ENCODE results near the gene RSPH10B2. TPM values are rescaled to one million over a fixed set of nuclear protein-coding genes. Genes with fewer than 3 reads are reported as not detected.
"Not testable (repeated sequence)": the region's sequence is repeated elsewhere in the genome, so short reads cannot be mapped to it uniquely, and the experiment has no call there.

RSPH10B2 gene
- total RNA-seq, 1 experiment from 2014 or later, result 0.37 TPM

DNA sequence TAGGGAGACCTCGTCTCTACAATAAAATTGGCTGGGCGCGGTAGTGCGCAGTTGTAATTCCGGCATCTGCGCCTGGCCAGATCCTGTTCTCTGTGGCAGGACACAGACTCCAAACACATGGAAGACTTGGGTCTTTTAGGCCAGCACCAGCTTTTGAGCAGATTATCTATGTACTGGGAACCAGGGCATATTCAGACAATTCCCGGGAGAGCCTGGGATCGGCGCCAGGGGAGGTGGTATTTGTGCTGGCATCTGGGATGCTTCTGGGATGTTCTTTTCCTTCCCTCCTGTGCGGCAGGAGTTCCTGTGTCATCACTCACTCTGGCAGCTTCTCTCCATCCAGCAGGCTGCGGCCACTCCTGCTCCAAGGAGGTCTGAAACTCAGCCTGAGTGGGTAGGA, 15.5 kb upstream of the RSPH10B2 start:
- ATAC-seq; H4K20me1 ChIP-seq (ENCODE audit: insufficient read depth); H3K4me3 ChIP-seq (replicated peaks in 1 of 2; ENCODE audit: low read depth in 1 of 2, low read length in 2 of 2); H3K9me2 ChIP-seq (ENCODE audit: insufficient read depth); H3K4me1 ChIP-seq (ENCODE audit: control insufficient read depth in 1 of 2, insufficient read depth in 2 of 2, low read length in 2 of 2); H3K4me2 ChIP-seq (ENCODE audit: low read length); H3K27ac ChIP-seq (ENCODE audit: low read depth, low read length); BruUV-seq (replicated peaks); H3K9me3 ChIP-seq (ENCODE audit: control insufficient read depth in 1 of 2, insufficient read depth in 1 of 2, low read depth in 1 of 2, low read length in 2 of 2); intact Hi-C loops (cut with micrococcal nuclease); POLR2A ChIA-PET; DNase-seq (ENCODE audit: low read depth, low spot score); CTCF ChIA-PET; H3K27me3 ChIP-seq (ENCODE audit: insufficient read depth, low read length); H2AFZ ChIP-seq (ENCODE audit: low read depth, low read length, poor library complexity, severe bottlenecking); H3K9ac ChIP-seq (ENCODE audit: low read length); RAD21 ChIA-PET (ENCODE audit: low non-redundant PET in 1 of 2, low total read pairs in 2 of 2, uncharacterized antibody in 2 of 2, unreplicated experiment in 2 of 2): not testable (repeated sequence)
- Histone ChIP-seq H3K79me2 (ENCODE audit: insufficient read depth, low read length) (peaks cover 25% of the 10 kb centered on the region), H3K36me3 (ENCODE audit: control insufficient read depth in 1 of 2, insufficient read depth in 2 of 2, low read length in 2 of 2) (peaks cover 20 to 24% of the 10 kb centered on the region in 2 experiments)

DNA sequence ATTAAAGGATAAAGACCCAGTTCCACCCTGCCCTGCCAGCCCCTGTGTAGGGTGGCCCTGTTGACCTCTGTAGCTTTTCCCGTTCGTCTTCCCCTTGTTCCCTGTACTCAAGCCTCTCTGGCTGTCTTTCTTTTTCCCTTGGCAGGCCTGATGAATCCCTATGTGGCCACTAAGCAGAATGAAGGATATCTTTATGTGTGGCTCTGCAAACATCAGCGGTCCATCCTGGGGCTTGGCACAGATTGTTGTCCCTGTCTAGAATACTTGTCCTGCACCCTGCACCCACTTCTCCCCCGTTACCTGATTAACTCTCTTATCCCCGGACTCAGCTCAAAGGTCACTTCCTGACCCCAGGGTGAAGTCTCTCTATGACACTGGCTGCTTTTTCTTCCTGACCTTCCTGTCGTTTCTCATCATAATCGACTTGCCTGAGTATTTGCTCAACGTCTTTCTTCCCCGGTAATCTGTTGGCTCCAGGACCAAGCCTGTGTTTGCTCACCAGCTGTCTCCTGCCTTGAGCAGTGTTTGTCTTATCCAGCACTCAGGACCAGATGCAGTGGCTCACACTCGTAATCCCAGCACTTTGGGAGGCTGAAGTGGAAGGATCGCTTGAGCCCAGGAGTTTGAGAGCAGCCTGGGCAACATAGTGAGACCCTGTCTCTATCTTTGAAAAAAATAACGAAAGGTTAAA, 9.3 kb upstream of the RSPH10B2 start:
- CTCF ChIA-PET; H3K9ac ChIP-seq (ENCODE audit: low read length); POLR2A ChIA-PET; H4K20me1 ChIP-seq (ENCODE audit: insufficient read depth); H3K36me3 ChIP-seq (ENCODE audit: control insufficient read depth in 1 of 2, insufficient read depth in 2 of 2, low read length in 2 of 2); H3K9me2 ChIP-seq (ENCODE audit: insufficient read depth); H3K9me3 ChIP-seq (ENCODE audit: control insufficient read depth in 1 of 2, insufficient read depth in 1 of 2, low read depth in 1 of 2, low read length in 2 of 2); H3K27me3 ChIP-seq (ENCODE audit: insufficient read depth, low read length); H3K27ac ChIP-seq (ENCODE audit: low read depth, low read length); H3K79me2 ChIP-seq (ENCODE audit: insufficient read depth, low read length); intact Hi-C loops (cut with micrococcal nuclease); RAD21 ChIA-PET (ENCODE audit: low non-redundant PET in 1 of 2, low total read pairs in 2 of 2, uncharacterized antibody in 2 of 2, unreplicated experiment in 2 of 2); H3K4me1 ChIP-seq (ENCODE audit: control insufficient read depth in 1 of 2, insufficient read depth in 2 of 2, low read length in 2 of 2); ATAC-seq; BruUV-seq (replicated peaks); H3K4me3 ChIP-seq (replicated peaks in 1 of 2; ENCODE audit: low read depth in 1 of 2, low read length in 2 of 2); H2AFZ ChIP-seq (ENCODE audit: low read depth, low read length, poor library complexity, severe bottlenecking); DNase-seq (ENCODE audit: low read depth, low spot score); H3K4me2 ChIP-seq (ENCODE audit: low read length): not testable (repeated sequence)

DNA sequence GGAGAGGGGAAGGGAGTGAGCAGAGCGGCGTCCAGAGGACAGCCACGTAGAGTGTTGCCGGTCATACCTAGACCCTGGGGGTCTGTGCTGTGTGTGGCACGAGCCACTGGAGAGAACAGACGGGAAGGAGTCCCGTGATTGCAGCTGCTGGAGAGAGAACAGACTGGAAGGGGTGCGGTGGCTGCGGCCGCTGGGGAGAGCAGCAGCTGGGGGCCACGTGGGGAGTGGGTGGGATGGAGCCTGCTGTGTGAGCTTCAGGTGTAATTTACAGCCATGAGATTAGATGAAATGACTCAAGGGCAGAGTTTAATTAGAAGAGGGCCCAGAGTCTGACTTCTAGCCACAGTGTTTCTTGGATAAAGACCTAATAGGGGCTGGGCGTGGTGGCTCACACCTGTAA, 4.6 kb upstream of the RSPH10B2 start:
- H2AFZ ChIP-seq (ENCODE audit: low read depth, low read length, poor library complexity, severe bottlenecking); H3K9me2 ChIP-seq (ENCODE audit: insufficient read depth); H3K36me3 ChIP-seq (ENCODE audit: control insufficient read depth in 1 of 2, insufficient read depth in 2 of 2, low read length in 2 of 2); H3K4me3 ChIP-seq (replicated peaks in 1 of 2; ENCODE audit: low read depth in 1 of 2, low read length in 2 of 2); H3K9ac ChIP-seq (ENCODE audit: low read length); H4K20me1 ChIP-seq (ENCODE audit: insufficient read depth); DNase-seq (ENCODE audit: low read depth, low spot score); RAD21 ChIA-PET (ENCODE audit: low non-redundant PET in 1 of 2, low total read pairs in 2 of 2, uncharacterized antibody in 2 of 2, unreplicated experiment in 2 of 2); CTCF ChIA-PET; POLR2A ChIA-PET; intact Hi-C loops (cut with micrococcal nuclease); BruUV-seq (replicated peaks); H3K79me2 ChIP-seq (ENCODE audit: insufficient read depth, low read length); H3K27me3 ChIP-seq (ENCODE audit: insufficient read depth, low read length); H3K4me2 ChIP-seq (ENCODE audit: low read length); H3K27ac ChIP-seq (ENCODE audit: low read depth, low read length); ATAC-seq; H3K4me1 ChIP-seq (ENCODE audit: control insufficient read depth in 1 of 2, insufficient read depth in 2 of 2, low read length in 2 of 2); H3K9me3 ChIP-seq (ENCODE audit: control insufficient read depth in 1 of 2, insufficient read depth in 1 of 2, low read depth in 1 of 2, low read length in 2 of 2): not testable (repeated sequence)

DNA sequence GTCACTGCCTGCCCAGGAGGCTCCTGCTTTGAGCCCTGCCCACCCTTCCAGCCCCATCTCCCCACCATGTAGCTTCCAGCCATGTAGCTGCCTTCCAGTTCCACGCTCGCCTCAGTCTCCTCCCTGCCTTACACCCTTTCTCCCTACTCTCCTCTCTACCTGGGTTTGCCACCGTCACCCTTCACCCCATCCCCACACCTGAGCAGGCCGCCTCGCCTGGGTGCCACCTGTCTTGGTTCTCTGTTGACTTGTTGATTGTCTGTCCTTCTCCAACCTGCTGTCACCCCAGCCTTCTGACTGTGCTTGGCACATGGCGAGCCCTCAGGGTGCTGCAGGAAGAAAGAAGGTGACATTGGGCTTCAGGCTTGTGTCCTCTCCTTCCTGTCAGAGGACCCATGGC, 3.7 kb upstream of the RSPH10B2 start:
- H4K20me1 ChIP-seq (ENCODE audit: insufficient read depth); H3K27me3 ChIP-seq (ENCODE audit: insufficient read depth, low read length); H3K36me3 ChIP-seq (ENCODE audit: control insufficient read depth in 1 of 2, insufficient read depth in 2 of 2, low read length in 2 of 2); H3K4me2 ChIP-seq (ENCODE audit: low read length); H3K79me2 ChIP-seq (ENCODE audit: insufficient read depth, low read length); H3K4me3 ChIP-seq (replicated peaks in 1 of 2; ENCODE audit: low read depth in 1 of 2, low read length in 2 of 2); H3K9ac ChIP-seq (ENCODE audit: low read length); H3K4me1 ChIP-seq (ENCODE audit: control insufficient read depth in 1 of 2, insufficient read depth in 2 of 2, low read length in 2 of 2); H3K9me3 ChIP-seq (ENCODE audit: control insufficient read depth in 1 of 2, insufficient read depth in 1 of 2, low read depth in 1 of 2, low read length in 2 of 2); RAD21 ChIA-PET (ENCODE audit: low non-redundant PET in 1 of 2, low total read pairs in 2 of 2, uncharacterized antibody in 2 of 2, unreplicated experiment in 2 of 2); H2AFZ ChIP-seq (ENCODE audit: low read depth, low read length, poor library complexity, severe bottlenecking); BruUV-seq (replicated peaks); intact Hi-C loops (cut with micrococcal nuclease); H3K9me2 ChIP-seq (ENCODE audit: insufficient read depth); POLR2A ChIA-PET; ATAC-seq; DNase-seq (ENCODE audit: low read depth, low spot score); CTCF ChIA-PET; H3K27ac ChIP-seq (ENCODE audit: low read depth, low read length): not testable (repeated sequence)

All from HCT116 (cell line).